ENCODE data around the gene CLTCL1.

The CLTCL1 gene

GRCh38 chr22:19150482-19151328 is 140.8 kb downstream of the CLTCL1 start:
- no peak for DNase-seq (ENCODE audit: low read depth in 3 of 3)

GRCh38 chr22:19149991-19150390 is 141.5 kb downstream of the CLTCL1 start, which contains the start of gene GSC2:
Gene GSC2, minus strand, starts transcription at chr22:19150292. Its CDS starts 9 bp downstream, at chr22:19150283.
- no peak for DNase-seq (ENCODE audit: low read depth in 3 of 3)

GRCh38 chr22:19149047-19149883 is 142.3 kb downstream of the CLTCL1 start:
- DNase-seq (ENCODE audit: low read depth in 3 of 3), result peak in 1 of 3 experiments; percentile 37

- DNase-seq (ENCODE audit: low read depth in 3 of 3), result no peak
These were observed 143.0 kb downstream of the CLTCL1 start for GRCh38 chr22:19148417-19149046.

GRCh38 chr22:19147195-19147780 is 144.2 kb downstream of the CLTCL1 start:
- no peak for DNase-seq (ENCODE audit: low read depth in 3 of 3)

- no peak for DNase-seq (ENCODE audit: low read depth in 3 of 3)
These were observed 145.1 kb downstream of the CLTCL1 start for GRCh38 chr22:19146215-19146968.

GRCh38 chr22:19143967-19144400 is 147.5 kb downstream of the CLTCL1 start:
- DNase-seq (ENCODE audit: low read depth in 3 of 3), result peak in 1 of 3 experiments; percentile 24

- no peak for DNase-seq (ENCODE audit: low read depth in 3 of 3)
These were observed 148.3 kb downstream of the CLTCL1 start for GRCh38 chr22:19143212-19143611.

- no peak for DNase-seq (ENCODE audit: low read depth in 3 of 3)
These were observed 149.1 kb downstream of the CLTCL1 start for GRCh38 chr22:19142394-19142793.

GRCh38 chr22:19139974-19140373 is 151.5 kb downstream of the CLTCL1 start:
- no peak for DNase-seq (ENCODE audit: low read depth in 3 of 3)

- no peak for DNase-seq (ENCODE audit: low read depth in 3 of 3)
These were observed 152.5 kb downstream of the CLTCL1 start for GRCh38 chr22:19139001-19139356.

GRCh38 chr22:19138217-19139000 is 153.1 kb downstream of the CLTCL1 start:
- DNase-seq (ENCODE audit: low read depth in 3 of 3), result no peak

GRCh38 chr22:19137384-19138216 is 153.9 kb downstream of the CLTCL1 start:
- DNase-seq (ENCODE audit: low read depth in 3 of 3), result no peak

- DNase-seq (ENCODE audit: low read depth in 3 of 3), result no peak
These were observed 154.6 kb downstream of the CLTCL1 start for GRCh38 chr22:19136915-19137314.

GRCh38 chr22:19134874-19135273 is 156.6 kb downstream of the CLTCL1 start:
- no peak for DNase-seq (ENCODE audit: low read depth in 3 of 3)

GRCh38 chr22:19134176-19134831 is 157.2 kb downstream of the CLTCL1 start:
- no peak for DNase-seq (ENCODE audit: low read depth in 3 of 3)

GRCh38 chr22:19133561-19133960 is 158.0 kb downstream of the CLTCL1 start:
- no peak for DNase-seq (ENCODE audit: low read depth in 3 of 3)

GRCh38 chr22:19132693-19133400 is 158.7 kb downstream of the CLTCL1 start:
- no peak for DNase-seq (ENCODE audit: low read depth in 3 of 3)

Measured in stimulated activated CD4-positive, alpha-beta T cell treated with anti-CD3 and anti-CD28 coated beads, TNF-alpha, amount 100 ng/mL, for 24 hours (primary cell).